ENCODE results near the gene CCNG2.

GRCh38 chr4:77199701-77200100 is 42.7 kb downstream of the CCNG2 start:
- TF ChIP-seq, protein P1, sequence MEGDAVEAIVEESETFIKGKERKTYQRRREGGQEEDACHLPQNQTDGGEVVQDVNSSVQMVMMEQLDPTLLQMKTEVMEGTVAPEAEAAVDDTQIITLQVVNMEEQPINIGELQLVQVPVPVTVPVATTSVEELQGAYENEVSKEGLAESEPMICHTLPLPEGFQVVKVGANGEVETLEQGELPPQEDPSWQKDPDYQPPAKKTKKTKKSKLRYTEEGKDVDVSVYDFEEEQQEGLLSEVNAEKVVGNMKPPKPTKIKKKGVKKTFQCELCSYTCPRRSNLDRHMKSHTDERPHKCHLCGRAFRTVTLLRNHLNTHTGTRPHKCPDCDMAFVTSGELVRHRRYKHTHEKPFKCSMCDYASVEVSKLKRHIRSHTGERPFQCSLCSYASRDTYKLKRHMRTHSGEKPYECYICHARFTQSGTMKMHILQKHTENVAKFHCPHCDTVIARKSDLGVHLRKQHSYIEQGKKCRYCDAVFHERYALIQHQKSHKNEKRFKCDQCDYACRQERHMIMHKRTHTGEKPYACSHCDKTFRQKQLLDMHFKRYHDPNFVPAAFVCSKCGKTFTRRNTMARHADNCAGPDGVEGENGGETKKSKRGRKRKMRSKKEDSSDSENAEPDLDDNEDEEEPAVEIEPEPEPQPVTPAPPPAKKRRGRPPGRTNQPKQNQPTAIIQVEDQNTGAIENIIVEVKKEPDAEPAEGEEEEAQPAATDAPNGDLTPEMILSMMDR (conservative IDR thresholded peaks at IDR 0.05; ENCODE audit: low read depth, low read length): no peak
- TF ChIP-seq MAZ (IDR thresholded peaks at IDR 0.05; ENCODE audit: borderline replicate concordance, low read depth, low read length) (no peak), POLR2A (IDR thresholded peaks at IDR 0.05; ENCODE audit: low read depth, low read length) (no peak)

All from IMR-90 (cell line).